ENCODE results near the gene GGA1. TPM values are rescaled to one million over a fixed set of nuclear protein-coding genes. Genes with fewer than 3 reads are reported as not detected.

Gene GGA1
- total and polyA plus RNA-seq, 9 of the 15 experiments (the other 6 are each of a cell fraction or from before 2014, with no cell fraction given): 1.5 to 69.5 (median 31.6) TPM

DNA sequence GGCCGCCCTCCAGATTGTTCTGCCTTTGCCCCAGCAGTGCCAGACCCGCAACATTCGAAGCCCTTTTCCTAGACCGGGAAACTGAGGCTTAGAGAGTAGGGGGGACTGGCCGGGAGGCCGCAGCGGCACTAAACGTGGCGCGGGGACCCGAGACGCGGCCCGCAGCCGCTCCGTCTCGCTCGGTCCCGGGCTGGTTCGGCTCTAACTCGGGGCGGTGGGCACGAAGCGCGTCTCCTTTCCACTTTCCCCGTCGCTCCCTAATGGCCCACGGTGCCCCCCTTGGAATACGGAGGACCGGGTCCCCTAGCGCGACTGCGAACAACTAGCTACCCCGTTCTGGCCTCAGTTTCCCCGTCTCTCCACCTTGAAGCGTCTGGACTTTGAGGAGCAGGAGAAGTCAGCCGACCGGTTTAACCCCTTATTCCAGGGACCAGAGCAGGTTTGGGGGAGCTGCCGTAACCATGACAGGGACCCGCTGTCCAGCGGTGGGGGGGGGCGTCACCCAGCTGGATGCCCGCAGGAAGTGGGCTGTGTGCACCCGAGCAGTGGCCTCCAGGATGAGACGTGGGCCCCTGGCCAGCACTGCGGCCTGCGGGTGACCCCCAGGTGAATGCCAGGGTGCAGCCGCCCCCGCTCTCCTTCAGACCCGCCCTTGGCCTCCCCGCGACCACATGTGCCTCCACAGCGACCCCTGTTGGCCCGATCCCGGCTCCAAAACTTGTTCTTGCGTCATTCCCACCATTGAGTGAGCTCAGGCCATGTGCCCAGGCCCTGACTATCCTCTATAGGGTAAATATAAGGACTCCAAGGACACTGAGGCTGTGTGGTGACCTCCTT lies 47.2 kb upstream of the GGA1 start:
- Histone ChIP-seq H2AFZ (ENCODE audit: low read depth, low read length) (no peak overlapping the region), H3K9me3 (replicated peaks; ENCODE audit: control insufficient read depth, insufficient read depth, low read depth, low read length) (no peaks in the 10 kb centered on the region), H3K9me1 (ENCODE audit: control insufficient read depth, insufficient read depth, low read length) (peaks cover 3% of the 10 kb centered on the region), H3K4me1 (replicated peaks in 1 of 2; ENCODE audit: control insufficient read depth in 2 of 2, insufficient read depth in 2 of 2, low read length in 2 of 2) (peaks cover 26 to 45% of the 10 kb centered on the region in 2 experiments), H3K4me2 (ENCODE audit: insufficient read depth, low read length) (peak overlapping the region; percentile 92), H3K27ac (ENCODE audit: extremely low read depth, low read depth, low read length) (peak overlapping the region; percentile 97), H3K27me3 (ENCODE audit: control insufficient read depth in 2 of 2, insufficient read depth in 2 of 2, low read length in 2 of 2) (no peaks in the 10 kb centered on the region), H3K4me3 (peak overlapping the region; percentile 83), H3K36me3 (ENCODE audit: control insufficient read depth, insufficient read depth, low read length) (peaks cover 37% of the 10 kb centered on the region; the same call in 2 of the 3 replicates), H3K79me2 (ENCODE audit: control insufficient read depth, insufficient read depth, low read length) (peaks cover 57% of the 10 kb centered on the region), H4K20me1 (replicated peaks; ENCODE audit: control insufficient read depth, insufficient read depth, low read length) (peaks cover 19% of the 10 kb centered on the region), H3K9ac (ENCODE audit: insufficient read depth in 1 of 2, low read depth in 2 of 2, low read length in 2 of 2) (peak overlapping the region; percentile 97)
- intact Hi-C loops (cut with micrococcal nuclease): no loop called here
- ATAC-seq (peak; percentile 69), DNase-seq (ENCODE audit: extremely low read depth in 1 of 4, low spot score in 3 of 4) (peak; percentile 75 to 92 (median 84)), FAIRE-seq (peak; percentile 56)
- TSS peak; percentile 76 for BruUV-seq (replicated peaks)
- ChIA-PET POLR2A (interaction anchor here (0.6 to 1.7 kb wide), 14 partner anchors 9 to 661 kb away, joined by 3 to 16 read pairs (median 4); no protein-coding TSS in a partner anchor), CTCF (ENCODE audit: low intra/inter-chr PET ratio) (interaction anchor here (0.9 to 2.4 kb wide), 2 partner anchors 16 to 23 kb away, joined by 3 to 16 read pairs; no protein-coding TSS in a partner anchor)
- 0% methylated on average over 21 of the region's 56 CpGs for WGBS (ENCODE audit: insufficient coverage, low coverage, missing lambda C conversion rate)
- in situ Hi-C loops (cut with MboI): no loop called here
- TF ChIP-seq, protein P1, sequence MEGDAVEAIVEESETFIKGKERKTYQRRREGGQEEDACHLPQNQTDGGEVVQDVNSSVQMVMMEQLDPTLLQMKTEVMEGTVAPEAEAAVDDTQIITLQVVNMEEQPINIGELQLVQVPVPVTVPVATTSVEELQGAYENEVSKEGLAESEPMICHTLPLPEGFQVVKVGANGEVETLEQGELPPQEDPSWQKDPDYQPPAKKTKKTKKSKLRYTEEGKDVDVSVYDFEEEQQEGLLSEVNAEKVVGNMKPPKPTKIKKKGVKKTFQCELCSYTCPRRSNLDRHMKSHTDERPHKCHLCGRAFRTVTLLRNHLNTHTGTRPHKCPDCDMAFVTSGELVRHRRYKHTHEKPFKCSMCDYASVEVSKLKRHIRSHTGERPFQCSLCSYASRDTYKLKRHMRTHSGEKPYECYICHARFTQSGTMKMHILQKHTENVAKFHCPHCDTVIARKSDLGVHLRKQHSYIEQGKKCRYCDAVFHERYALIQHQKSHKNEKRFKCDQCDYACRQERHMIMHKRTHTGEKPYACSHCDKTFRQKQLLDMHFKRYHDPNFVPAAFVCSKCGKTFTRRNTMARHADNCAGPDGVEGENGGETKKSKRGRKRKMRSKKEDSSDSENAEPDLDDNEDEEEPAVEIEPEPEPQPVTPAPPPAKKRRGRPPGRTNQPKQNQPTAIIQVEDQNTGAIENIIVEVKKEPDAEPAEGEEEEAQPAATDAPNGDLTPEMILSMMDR (IDR thresholded peaks at IDR 0.05 in 2 of 3, conservative IDR thresholded peaks at IDR 0.05 in 1 of 3; ENCODE audit: insufficient read depth in 2 of 3, low read depth in 1 of 3, low read length in 3 of 3): peak; percentile 70 to 84 (median 73)
- TF ChIP-seq NFE2L1 (tag; IDR thresholded peaks at IDR 0.05; ENCODE audit: borderline replicate concordance, low read depth) (no peak), ZNF77 (CRISPR knock-in tag; IDR thresholded peaks at IDR 0.05) (no peak), ELF2 (CRISPR knock-in tag; IDR thresholded peaks at IDR 0.05) (no peak), ZNF318 (IDR thresholded peaks at IDR 0.05; ENCODE audit: borderline replicate concordance in 1 of 2, low read depth in 1 of 2) (no peak), WHSC1 (IDR thresholded peaks at IDR 0.05; ENCODE audit: low read length) (no peak), RBM17 (IDR thresholded peaks at IDR 0.05; ENCODE audit: borderline replicate concordance, low read depth, low read length) (no peak)
- TF ChIP-seq, protein P2, sequence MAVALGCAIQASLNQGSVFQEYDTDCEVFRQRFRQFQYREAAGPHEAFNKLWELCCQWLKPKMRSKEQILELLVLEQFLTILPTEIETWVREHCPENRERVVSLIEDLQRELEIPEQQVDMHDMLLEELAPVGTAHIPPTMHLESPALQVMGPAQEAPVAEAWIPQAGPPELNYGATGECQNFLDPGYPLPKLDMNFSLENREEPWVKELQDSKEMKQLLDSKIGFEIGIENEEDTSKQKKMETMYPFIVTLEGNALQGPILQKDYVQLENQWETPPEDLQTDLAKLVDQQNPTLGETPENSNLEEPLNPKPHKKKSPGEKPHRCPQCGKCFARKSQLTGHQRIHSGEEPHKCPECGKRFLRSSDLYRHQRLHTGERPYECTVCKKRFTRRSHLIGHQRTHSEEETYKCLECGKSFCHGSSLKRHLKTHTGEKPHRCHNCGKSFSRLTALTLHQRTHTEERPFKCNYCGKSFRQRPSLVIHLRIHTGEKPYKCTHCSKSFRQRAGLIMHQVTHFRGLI (CRISPR knock-in tag; IDR thresholded peaks at IDR 0.05): no peak

Measured in K562 (cell line).